ENCODE measurements around the gene RND1. TPM values are rescaled to one million over a fixed set of nuclear protein-coding genes. Genes with fewer than 3 reads are reported as not detected.

RND1 gene
- polyA plus RNA-seq, 1 of the 3 experiments (the other 2 are of a cell fraction) = 0.39 TPM

GRCh38 chr12:48838048-48838447 is 27.6 kb downstream of the RND1 start:
- Histone ChIP-seq H2AFZ (ENCODE audit: low read depth) (no peak overlapping the region), H3K9ac (no peak overlapping the region), H3K9me3 (no peaks in the 10 kb centered on the region), H3K27ac (ENCODE audit: low read depth in 2 of 2, low read length in 1 of 2) (no peak overlapping the region), H3F3A (replicated peaks; ENCODE audit: insufficient read depth) (peaks cover 7% of the 10 kb centered on the region), H3K79me2 (ENCODE audit: insufficient read depth) (no peaks in the 10 kb centered on the region), H3K4me1 (ENCODE audit: control insufficient read depth in 1 of 2, insufficient read depth in 2 of 2, low read depth in 1 of 2, low read length in 1 of 2) (no peaks in the 10 kb centered on the region), H3K4me3 (ENCODE audit: low read depth in 2 of 2, low read length in 1 of 2) (no peak overlapping the region), H3K9me2 (no peaks in the 10 kb centered on the region), H4K20me1 (ENCODE audit: insufficient read depth) (no peaks in the 10 kb centered on the region), H3K36me3 (replicated peaks in 1 of 2; ENCODE audit: control insufficient read depth in 1 of 2, insufficient read depth in 2 of 2, low read length in 1 of 2) (peaks cover 50 to 53% of the 10 kb centered on the region in 2 experiments), H3K4me2 (no peak overlapping the region), H3K27me3 (ENCODE audit: insufficient read depth) (no peaks in the 10 kb centered on the region)
- CTCF ChIA-PET = interaction anchor here (1.0 to 1.6 kb wide), 2 partner anchors 15 to 23 kb away, joined by 4 to 6 read pairs; no protein-coding TSS in a partner anchor
- no peak for TF ChIP-seq GABPA (IDR thresholded peaks at IDR 0.05; ENCODE audit: low read depth)
- TF ChIP-seq RXRA (IDR thresholded peaks at IDR 0.05; ENCODE audit: borderline replicate concordance, low read depth) = no peak
- no peak for TF ChIP-seq TCF12 (IDR thresholded peaks at IDR 0.05)
- TF ChIP-seq, protein P1, sequence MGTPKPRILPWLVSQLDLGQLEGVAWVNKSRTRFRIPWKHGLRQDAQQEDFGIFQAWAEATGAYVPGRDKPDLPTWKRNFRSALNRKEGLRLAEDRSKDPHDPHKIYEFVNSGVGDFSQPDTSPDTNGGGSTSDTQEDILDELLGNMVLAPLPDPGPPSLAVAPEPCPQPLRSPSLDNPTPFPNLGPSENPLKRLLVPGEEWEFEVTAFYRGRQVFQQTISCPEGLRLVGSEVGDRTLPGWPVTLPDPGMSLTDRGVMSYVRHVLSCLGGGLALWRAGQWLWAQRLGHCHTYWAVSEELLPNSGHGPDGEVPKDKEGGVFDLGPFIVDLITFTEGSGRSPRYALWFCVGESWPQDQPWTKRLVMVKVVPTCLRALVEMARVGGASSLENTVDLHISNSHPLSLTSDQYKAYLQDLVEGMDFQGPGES (IDR thresholded peaks at IDR 0.05; ENCODE audit: low read depth, low read length) = no peak
- TF ChIP-seq TAF1 (IDR thresholded peaks at IDR 0.05; ENCODE audit: borderline replicate concordance, low read depth, low read length) = no peak
- TF ChIP-seq NFIC (IDR thresholded peaks at IDR 0.05; ENCODE audit: borderline replicate concordance) = no peak
- no peak for TF ChIP-seq REST (IDR thresholded peaks at IDR 0.05; ENCODE audit: low read depth, low read length)
- no peak for TF ChIP-seq EZH2phosphoT487 (IDR thresholded peaks at IDR 0.05; ENCODE audit: borderline replicate concordance, low read depth)
- TF ChIP-seq FOXM1 (IDR thresholded peaks at IDR 0.05; ENCODE audit: low read depth) = no peak
- WGBS (ENCODE audit: low lambda C conversion rate) = over 99% methylated on average over 4 of the region's 4 CpGs
- DNase-seq = no peak
- POLR2A ChIA-PET = no interaction called here

- Histone ChIP-seq H3K36me3 (replicated peaks in 1 of 2; ENCODE audit: control insufficient read depth in 1 of 2, insufficient read depth in 2 of 2, low read length in 1 of 2) (peaks cover 33 to 80% of the 10 kb centered on the region in 2 experiments), H3K79me2 (ENCODE audit: insufficient read depth) (no peaks in the 10 kb centered on the region), H3K9ac (no peak overlapping the region), H3K9me3 (no peaks in the 10 kb centered on the region), H3K4me3 (ENCODE audit: low read depth in 2 of 2, low read length in 1 of 2) (no peak overlapping the region), H3K4me1 (ENCODE audit: control insufficient read depth in 1 of 2, insufficient read depth in 2 of 2, low read depth in 1 of 2, low read length in 1 of 2) (no peaks in the 10 kb centered on the region), H3K4me2 (no peak overlapping the region), H3K9me2 (no peaks in the 10 kb centered on the region), H3K27me3 (ENCODE audit: insufficient read depth) (no peaks in the 10 kb centered on the region), H3K27ac (ENCODE audit: low read depth in 2 of 2, low read length in 1 of 2) (no peak overlapping the region), H2AFZ (ENCODE audit: low read depth) (no peak overlapping the region), H3F3A (replicated peaks; ENCODE audit: insufficient read depth) (peaks cover 7% of the 10 kb centered on the region), H4K20me1 (ENCODE audit: insufficient read depth) (peaks cover 9% of the 10 kb centered on the region; the same call in 1 of the 2 replicates)
- ChIA-PET CTCF (interaction anchor here (0.6 to 3.2 kb wide), 4 partner anchors 9 to 59 kb away, joined by 3 to 16 read pairs (median 10); partner anchors contain the start of gene DDX23), POLR2A (interaction anchor here (0.7 kb wide), 1 partner anchor 62 kb away, joined by 5 read pairs; no protein-coding TSS in a partner anchor)
- DNase-seq = no peak
- TF ChIP-seq TEAD4 (IDR thresholded peaks at IDR 0.05; ENCODE audit: borderline replicate concordance, insufficient read depth) = no peak
- no peak for TF ChIP-seq EZH2phosphoT487 (IDR thresholded peaks at IDR 0.05; ENCODE audit: borderline replicate concordance, low read depth)
- TF ChIP-seq SIN3A (IDR thresholded peaks at IDR 0.05; ENCODE audit: borderline replicate concordance, low read depth, low read length) = no peak
- 91% methylated on average over 8 of the region's 12 CpGs for WGBS (ENCODE audit: low lambda C conversion rate)
Observed at GRCh38 chr12:48832321-48833060, 33.2 kb downstream of the RND1 start.

Data from SK-N-SH (cell line).